Ecto neural progenitor cell (in vitro differentiated cells): ENCODE measurements around the gene C5AR2.
"Not testable (repeated sequence)": the region's sequence is repeated elsewhere in the genome, so short reads cannot be mapped to it uniquely, and the experiment has no call there.

Source experiments
- DNase-seq: peaks from one replicate; pipeline ENCODE4 v3.0.0-alpha.2; 2018; ENCODE audit warnings: low spot score

Gene C5AR2

DNA sequence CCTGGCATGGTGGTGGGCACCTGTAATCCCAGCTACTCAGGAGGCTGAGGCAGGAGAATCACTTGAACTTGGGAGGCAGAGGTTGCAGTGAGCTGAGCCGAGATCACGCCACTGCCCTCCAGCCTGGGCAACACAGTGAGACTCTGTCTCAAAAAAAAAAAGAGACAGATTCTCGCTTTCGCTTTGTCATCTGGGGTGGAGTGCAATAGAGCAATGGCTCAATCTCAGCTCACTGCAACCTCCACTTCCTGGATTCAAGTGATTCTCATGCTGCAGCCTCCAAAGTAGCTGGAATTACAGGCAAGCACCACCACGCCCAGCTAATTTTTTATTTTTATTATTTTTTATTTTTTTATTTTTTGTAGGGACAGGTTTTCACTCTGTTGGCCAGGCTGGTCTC lies 56.7 kb downstream of the C5AR2 start:
- DNase-seq: not testable (repeated sequence)

DNA sequence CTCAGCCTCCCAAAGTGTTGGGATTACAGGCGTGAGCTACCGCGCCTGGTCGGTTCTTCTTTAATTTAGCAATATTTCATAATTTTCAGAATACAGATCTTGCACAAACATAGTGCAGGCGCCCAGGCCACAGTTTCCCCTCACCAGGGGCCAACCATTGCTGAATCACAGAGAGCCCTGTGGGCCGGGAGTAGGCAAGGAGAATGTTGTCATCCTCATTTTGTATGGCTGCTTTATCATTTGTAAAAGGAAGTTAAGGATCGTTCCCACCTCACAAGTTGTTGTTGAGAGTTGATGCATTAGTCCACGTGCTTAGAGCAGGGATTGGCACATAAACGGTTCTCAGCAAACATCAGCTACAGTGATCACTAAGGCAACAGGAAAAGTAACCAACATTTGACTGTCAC lies 57.2 kb downstream of the C5AR2 start:
- no peak for DNase-seq

DNA sequence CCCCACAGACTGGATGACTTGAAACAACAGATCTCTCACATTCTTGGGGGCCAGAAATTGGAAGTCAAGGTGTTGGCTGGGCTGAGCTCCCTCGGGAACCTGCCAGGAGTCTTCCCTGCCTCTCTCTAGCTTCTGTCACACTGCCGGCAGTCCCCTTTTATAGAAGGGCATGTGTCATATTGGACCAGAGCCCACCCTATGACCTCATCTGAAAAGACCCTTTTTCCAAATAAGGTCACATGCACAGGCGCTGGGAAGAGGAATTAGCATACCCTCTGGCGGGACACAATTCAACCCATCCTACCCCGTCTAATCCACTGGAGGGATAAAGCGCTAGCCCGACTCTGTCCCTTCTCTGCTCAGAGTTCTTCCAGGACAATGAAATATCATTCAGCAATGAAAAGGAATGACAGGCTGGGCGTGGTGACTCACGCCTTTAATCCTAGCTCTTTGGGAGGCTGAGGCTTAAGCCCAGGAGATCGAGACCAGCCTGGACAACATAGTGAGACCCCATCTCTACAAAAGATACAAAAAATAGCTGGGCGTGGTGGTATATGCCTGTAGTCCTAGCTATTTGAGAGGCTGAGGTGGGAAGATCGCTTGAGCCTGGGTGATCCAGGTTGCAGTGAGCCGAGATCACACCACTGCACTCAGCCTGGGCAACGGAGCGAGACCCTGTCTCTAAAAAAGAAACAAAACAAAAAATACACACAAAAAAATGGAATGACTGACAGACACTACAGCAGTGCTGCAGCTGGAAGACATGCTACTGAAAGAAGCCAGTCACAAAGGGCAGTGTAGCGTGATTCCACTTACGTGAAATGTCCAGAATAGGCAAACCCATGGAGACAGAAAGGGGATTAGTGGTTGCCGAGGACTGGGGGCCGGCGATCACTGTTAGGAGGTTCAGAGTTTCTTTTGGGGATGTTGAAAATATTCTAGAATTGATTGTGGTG lies 58.8 kb downstream of the C5AR2 start:
- DNase-seq: no peak

GRCh38 chr19:47391510-47392223 lies 59.7 kb downstream of the C5AR2 start:
- peak; percentile 85 for DNase-seq
